G401 (cell line): Measurements from ENCODE around the gene CDR2. TPM values are rescaled to one million over a fixed set of nuclear protein-coding genes. Genes with fewer than 3 reads are reported as not detected.
A peak's percentile ranks its signal among the peaks of the same experiment; 100 is the strongest.
"Not testable (repeated sequence)": the region's sequence is repeated elsewhere in the genome, so short reads cannot be mapped to it uniquely, and the experiment has no call there.

Experiments used
- DNase-seq: peaks from one replicate; pipeline ENCODE4 v3.0.0-alpha.2; 2015; ENCODE audit warnings: low spot score
- in situ Hi-C: cut with HindIII; loops from 2 replicates; pipeline ENCODE4 v1.10.0; 2016; ENCODE audit warnings: low sequenced_read_pairs, mixed read lengths
- total RNA-seq: library from RNA; depleted of rRNA; stranded (reverse); fragments of >200 nt; shearing (Covaris generic); gene quantifications from 2 replicates; pipeline ENCODE4 v1.2.3, GENCODE V29; 2014

The CDR2 gene
- total RNA-seq, 1 experiment from 2014 or later = 22.6 TPM

- in situ Hi-C loops = no loop called here
Observed at GRCh38 chr16:22355487-22355908, 18.9 kb downstream of the CDR2 start.

DNA sequence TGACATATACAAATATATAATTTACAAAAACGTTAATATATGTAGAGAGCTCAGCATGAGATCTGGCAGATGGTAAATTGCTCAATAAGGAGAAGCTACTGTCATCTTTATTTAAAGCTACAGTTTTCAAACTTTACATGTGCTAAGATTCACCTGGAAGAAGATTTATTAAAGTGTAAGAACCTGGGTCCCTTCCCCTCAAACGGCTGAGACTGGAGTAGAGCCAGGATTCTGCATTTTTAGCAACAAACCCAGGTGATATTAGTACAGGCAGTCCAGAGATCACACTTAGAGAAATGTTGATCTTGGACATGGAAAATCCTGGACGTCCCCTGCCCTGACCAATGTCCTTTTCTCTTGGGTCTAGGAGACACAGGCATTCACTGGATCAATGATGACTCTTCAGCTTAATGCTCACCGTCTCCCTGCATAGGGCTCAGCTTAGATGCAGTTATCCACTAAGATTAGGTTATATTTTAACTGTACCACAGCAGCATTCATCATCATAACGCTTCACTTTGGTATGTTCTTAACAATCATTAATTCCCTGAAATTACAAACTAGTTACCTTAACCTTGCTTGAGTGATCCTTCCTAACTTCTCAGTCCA lies 20.4 kb downstream of the CDR2 start:
- no peak for DNase-seq
- in situ Hi-C loops = no loop called here

More at GRCh38 chr16:22355487-22355908, 18.9 kb downstream of the CDR2 start:
- no peak for DNase-seq

GRCh38 chr16:22353191-22353919 lies 21.1 kb downstream of the CDR2 start:
- in situ Hi-C loops = no loop called here
- no peak for DNase-seq

DNA sequence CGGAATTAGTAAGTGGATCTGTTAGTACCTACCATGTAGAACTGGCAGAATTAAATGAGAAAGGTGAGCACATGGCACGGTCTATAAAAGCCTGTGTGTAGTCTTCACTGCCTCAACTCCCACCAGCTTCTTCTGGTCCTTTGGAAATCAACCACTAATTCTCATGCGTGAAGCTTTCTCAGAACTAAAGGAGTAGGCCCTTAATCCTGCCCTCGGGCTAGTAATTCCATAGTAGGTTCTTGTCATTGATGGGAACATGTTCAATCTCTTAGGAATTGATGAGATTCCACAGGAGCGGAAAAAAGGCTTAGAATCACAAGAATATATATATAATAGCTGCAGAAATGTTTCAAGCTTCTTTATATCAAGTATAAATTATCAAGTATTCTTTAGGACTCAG lies 21.7 kb downstream of the CDR2 start:
- in situ Hi-C loops = no loop called here
- no peak for DNase-seq

DNA sequence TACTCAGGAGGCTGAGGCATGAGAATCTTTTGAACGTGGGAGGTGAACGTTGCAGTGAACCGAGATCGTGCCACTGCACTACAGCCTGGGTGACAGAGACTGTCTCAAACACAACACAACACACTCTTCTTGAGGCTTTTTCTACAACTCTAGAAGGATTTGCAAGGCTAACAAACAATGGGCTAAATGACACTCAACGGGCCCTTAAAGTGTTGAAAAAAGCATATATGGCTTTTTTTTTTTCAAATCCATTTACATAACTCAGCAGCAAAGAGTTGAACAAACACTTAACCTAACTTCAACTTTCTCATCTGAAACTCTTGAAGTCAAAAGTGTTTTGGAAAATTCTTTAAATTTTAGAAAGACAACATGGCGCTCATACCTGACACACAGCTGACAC lies 22.3 kb downstream of the CDR2 start:
- in situ Hi-C loops = no loop called here
- DNase-seq = no peak

- in situ Hi-C loops, DNase-seq: not testable (repeated sequence)
Observed at GRCh38 chr16:22351017-22351416, 23.4 kb downstream of the CDR2 start.

DNA sequence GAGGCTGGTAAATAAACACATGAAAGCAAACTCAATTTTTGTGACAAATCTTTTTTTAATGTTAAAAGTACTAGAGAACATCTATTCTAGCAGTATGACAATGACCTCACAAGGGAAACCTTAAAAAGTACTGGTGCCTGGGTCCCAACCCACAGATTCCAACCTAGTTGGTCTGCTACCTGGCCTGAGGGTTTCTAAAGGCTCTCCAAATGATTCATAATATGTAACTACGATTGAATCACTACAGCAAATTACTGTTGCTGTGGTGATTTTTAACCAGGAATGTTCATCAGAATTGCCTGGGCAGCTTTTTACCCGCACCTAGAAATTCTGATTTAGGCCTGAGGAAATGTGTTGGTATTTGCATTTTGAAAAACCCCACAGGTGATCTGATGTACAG lies 26.1 kb downstream of the CDR2 start:
- DNase-seq = no peak
- in situ Hi-C loops = no loop called here

- in situ Hi-C loops = no loop called here
Observed at GRCh38 chr16:22347100-22347820, 27.2 kb downstream of the CDR2 start.

GRCh38 chr16:22346483-22346882 lies 27.9 kb downstream of the CDR2 start:
- in situ Hi-C loops = no loop called here
- DNase-seq = no peak

More at GRCh38 chr16:22347100-22347820, 27.2 kb downstream of the CDR2 start:
- DNase-seq = peak; percentile 53

- in situ Hi-C loops = no loop called here
- no peak for DNase-seq
Observed at GRCh38 chr16:22342082-22342481, 32.3 kb downstream of the CDR2 start.

- no peak for DNase-seq
- in situ Hi-C loops = no loop called here
Observed at GRCh38 chr16:22340945-22341344, 33.5 kb downstream of the CDR2 start.

GRCh38 chr16:22337849-22338635 lies 36.4 kb downstream of the CDR2 start:
- DNase-seq = no peak
- in situ Hi-C loops = no loop called here

GRCh38 chr16:22337045-22337444 lies 37.4 kb downstream of the CDR2 start:
- no peak for DNase-seq
- in situ Hi-C loops = no loop called here

DNA sequence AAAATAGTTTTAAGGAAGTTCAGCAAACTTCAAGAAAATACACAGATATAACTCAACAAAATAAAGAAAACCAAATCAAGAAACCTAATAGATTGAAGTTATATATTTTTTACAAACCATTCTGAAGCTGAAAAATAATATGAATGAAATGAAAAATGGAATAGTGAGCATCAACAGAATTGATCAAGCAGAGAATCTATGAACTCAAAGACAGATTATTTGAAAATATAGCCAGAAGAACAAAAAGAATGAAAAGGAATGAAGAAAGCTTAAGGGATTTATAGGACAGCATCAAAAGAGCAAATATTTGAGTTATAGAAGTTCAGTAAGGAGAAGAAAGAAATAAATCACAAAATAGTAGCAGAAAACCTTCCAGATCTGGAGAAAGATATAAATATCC lies 37.8 kb downstream of the CDR2 start:
- DNase-seq = no peak
- in situ Hi-C loops = no loop called here

DNA sequence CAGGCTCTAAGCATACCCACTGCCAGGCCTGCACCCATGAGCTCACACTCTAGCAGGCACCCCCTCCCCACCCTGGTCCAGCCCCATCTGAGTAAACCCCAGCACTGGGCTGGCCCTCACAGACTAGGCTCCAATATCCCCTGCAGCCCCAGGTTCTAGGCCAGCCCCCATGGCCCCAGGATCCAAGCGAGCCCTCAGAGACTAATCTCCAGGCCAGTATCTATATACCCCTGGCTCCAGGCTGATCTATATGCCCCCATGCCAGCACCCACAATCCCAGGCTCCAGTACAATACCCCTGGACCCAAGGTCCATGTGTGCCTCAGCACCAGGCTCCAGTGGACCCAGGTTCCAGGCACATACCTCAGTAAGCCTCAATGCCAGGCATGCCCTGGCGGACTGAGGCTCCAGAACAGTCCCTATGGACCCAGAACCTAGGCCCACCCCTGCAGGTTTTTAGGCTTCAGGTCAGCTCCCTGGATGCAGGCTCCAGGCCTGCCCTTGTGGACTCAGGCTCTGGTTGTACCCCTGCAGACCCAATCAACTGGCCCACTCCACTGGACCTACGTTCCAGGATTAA lies 38.7 kb downstream of the CDR2 start:
- no peak for DNase-seq
- in situ Hi-C loops = no loop called here

GRCh38 chr16:22333457-22333994 lies 40.9 kb downstream of the CDR2 start:
- no peak for DNase-seq
- in situ Hi-C loops = no loop called here

DNA sequence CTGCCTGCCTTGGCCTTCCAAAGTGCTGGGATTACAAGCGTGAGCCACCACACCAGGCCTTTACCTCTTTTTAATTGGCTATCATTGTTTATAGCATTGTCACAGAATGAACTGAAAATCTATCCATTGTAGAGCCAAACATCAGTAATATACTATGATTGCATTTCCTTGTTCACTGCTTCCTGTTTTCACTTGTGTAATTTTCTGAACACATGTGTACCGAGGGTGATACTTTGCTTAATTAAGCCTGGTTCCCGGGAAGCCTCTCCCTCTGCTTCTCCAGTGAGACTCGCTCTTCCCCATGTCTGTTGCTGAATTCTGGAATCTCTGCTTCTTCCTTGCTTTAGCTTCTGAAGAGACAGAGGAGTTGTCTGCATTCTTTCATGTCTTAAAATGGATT lies 44.1 kb downstream of the CDR2 start:
- no peak for DNase-seq
- in situ Hi-C loops = no loop called here

GRCh38 chr16:22329199-22329695 lies 45.2 kb downstream of the CDR2 start:
- no peak for DNase-seq
- in situ Hi-C loops = no loop called here
